Adrenal gland (tissue), 12 donors: Measurements from ENCODE around the gene LYRM7. TPM values are rescaled to one million over a fixed set of nuclear protein-coding genes. Genes with fewer than 3 reads are reported as not detected.

Source experiments
- polyA plus RNA-seq, 3 donors: library from polyadenylated mRNA; stranded (reverse); fragments of 200-250 nt in 2 of 3; fragments of 350-450 nt in 1 of 3; fragmentation: Illumina TruSeq in 1 of 3; extraction: RNeasy Lipid Tissue Mini Kit (QIAGEN cat#74804) in 1 of 3; gene quantifications; one replicate each; pipeline ENCODE4 v1.2.3, GENCODE V29; 2013 to 2014
- total RNA-seq, 9 donors: library from RNA; depleted of rRNA in 4 of 9; stranded (reverse); fragments of >200 nt in 4 of 9; fragments of 120-200 nt in 1 of 9; fragmentation: NEBNext Ultra II Directional in 1 of 9; extraction: Animal tissue kit (Norgen Biotek cat#: 25700) in 1 of 9; gene quantifications; one replicate each; pipeline versions ENCODE4 v1.1.0 to v1.2.4, GENCODE V29; 2013 to 2023
- donor health status: healthy with polysubstance abuse.
- donor health status: Bipolar disorder and iron deficiency.
- donor health status: DM: yes; HTN: yes; CAD: no.
- donor health status: DM: no; HTN: no; CAD: no.
- donor health status: DM: no; HTN: no; CAD: no.
- donor health status: DM: yes; HTN: yes; CAD: no.

LYRM7 gene
- total and polyA plus RNA-seq, 12 donors, result 2.0 to 14.5 (median 10.6) TPM

Other genes with a start within 250 kb of the LYRM7 start
- gene HINT1, start 5.7 kb upstream of the LYRM7 start, total RNA-seq, result 100 to 1,000 TPM in 8 of 9 donors, 10 to 100 TPM in 1; 94.2 to 269 (median 185) TPM
- gene HINT1, start 5.7 kb upstream of the LYRM7 start, polyA plus RNA-seq, result 100 to 1,000 TPM; 109 to 227 (median 138) TPM
- 10 to 100 TPM; 16.4 to 26.7 (median 19.8) TPM for gene CDC42SE2, start 93.1 kb downstream of the LYRM7 start, total RNA-seq
- 10 to 100 TPM in 1 of 3 donors, 1 to 10 TPM in 2; 5.1 to 21.4 (median 8.2) TPM for gene CDC42SE2, start 93.1 kb downstream of the LYRM7 start, polyA plus RNA-seq